ENCODE results near the gene ELMOD1. TPM values are rescaled to one million over a fixed set of nuclear protein-coding genes. Genes with fewer than 3 reads are reported as not detected.

The ELMOD1 gene
- total and polyA plus RNA-seq, 2 of the 4 experiments (the other 2 are of a cell fraction) = 0.18 to 0.29 TPM

DNA sequence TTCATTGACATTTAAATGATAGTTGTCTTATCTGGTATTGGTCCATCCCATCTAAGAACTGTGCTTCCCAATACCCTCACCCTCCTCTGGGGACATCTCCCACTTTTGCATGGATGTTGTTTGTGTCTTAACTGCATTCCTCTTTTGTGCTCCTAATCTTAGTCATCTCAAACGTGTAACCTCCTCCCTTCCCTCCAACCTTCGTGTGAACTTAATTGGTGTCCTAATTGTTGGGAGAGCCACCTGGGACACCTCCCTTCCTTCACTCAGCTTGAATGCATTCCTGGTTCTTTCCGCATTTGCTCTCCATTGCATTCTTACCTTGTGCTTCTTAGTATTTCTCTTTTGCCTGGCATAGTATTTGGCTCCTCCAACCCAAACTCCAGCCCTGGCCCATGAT, 9.8 kb upstream of the ELMOD1 start:
- dilution Hi-C loops (cut with HindIII; ENCODE audit: low sequenced_read_pairs, unreplicated experiment) = no loop called here
- H3K27me3 ChIP-seq (ENCODE audit: control insufficient read depth, insufficient read depth, low read length) = no peaks in the 10 kb centered on the region
- DNase-seq (no peak), ATAC-seq (ENCODE audit: low read depth) (no peak)
- TF ChIP-seq MAZ (IDR thresholded peaks at IDR 0.05; ENCODE audit: borderline replicate concordance, low read depth, low read length) = no peak
- TF ChIP-seq FOS (IDR thresholded peaks at IDR 0.05; ENCODE audit: low read depth, low read length) = no peak
- TF ChIP-seq POLR2A (IDR thresholded peaks at IDR 0.05; ENCODE audit: low read depth, low read length) = no peak
- TF ChIP-seq, protein P1, sequence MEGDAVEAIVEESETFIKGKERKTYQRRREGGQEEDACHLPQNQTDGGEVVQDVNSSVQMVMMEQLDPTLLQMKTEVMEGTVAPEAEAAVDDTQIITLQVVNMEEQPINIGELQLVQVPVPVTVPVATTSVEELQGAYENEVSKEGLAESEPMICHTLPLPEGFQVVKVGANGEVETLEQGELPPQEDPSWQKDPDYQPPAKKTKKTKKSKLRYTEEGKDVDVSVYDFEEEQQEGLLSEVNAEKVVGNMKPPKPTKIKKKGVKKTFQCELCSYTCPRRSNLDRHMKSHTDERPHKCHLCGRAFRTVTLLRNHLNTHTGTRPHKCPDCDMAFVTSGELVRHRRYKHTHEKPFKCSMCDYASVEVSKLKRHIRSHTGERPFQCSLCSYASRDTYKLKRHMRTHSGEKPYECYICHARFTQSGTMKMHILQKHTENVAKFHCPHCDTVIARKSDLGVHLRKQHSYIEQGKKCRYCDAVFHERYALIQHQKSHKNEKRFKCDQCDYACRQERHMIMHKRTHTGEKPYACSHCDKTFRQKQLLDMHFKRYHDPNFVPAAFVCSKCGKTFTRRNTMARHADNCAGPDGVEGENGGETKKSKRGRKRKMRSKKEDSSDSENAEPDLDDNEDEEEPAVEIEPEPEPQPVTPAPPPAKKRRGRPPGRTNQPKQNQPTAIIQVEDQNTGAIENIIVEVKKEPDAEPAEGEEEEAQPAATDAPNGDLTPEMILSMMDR (conservative IDR thresholded peaks at IDR 0.05; ENCODE audit: low read depth, low read length) = no peak
- TF ChIP-seq, protein P2, sequence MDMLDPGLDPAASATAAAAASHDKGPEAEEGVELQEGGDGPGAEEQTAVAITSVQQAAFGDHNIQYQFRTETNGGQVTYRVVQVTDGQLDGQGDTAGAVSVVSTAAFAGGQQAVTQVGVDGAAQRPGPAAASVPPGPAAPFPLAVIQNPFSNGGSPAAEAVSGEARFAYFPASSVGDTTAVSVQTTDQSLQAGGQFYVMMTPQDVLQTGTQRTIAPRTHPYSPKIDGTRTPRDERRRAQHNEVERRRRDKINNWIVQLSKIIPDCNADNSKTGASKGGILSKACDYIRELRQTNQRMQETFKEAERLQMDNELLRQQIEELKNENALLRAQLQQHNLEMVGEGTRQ (IDR thresholded peaks at IDR 0.05; ENCODE audit: low read depth, low read length) = no peak
- TF ChIP-seq, protein P3, sequence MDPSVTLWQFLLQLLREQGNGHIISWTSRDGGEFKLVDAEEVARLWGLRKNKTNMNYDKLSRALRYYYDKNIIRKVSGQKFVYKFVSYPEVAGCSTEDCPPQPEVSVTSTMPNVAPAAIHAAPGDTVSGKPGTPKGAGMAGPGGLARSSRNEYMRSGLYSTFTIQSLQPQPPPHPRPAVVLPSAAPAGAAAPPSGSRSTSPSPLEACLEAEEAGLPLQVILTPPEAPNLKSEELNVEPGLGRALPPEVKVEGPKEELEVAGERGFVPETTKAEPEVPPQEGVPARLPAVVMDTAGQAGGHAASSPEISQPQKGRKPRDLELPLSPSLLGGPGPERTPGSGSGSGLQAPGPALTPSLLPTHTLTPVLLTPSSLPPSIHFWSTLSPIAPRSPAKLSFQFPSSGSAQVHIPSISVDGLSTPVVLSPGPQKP (IDR thresholded peaks at IDR 0.05; ENCODE audit: borderline replicate concordance, low read depth, low read length) = no peak
- no peak for TF ChIP-seq BHLHE40 (IDR thresholded peaks at IDR 0.05; ENCODE audit: low read depth, low read length)
- no peak for TF ChIP-seq RCOR1 (IDR thresholded peaks at IDR 0.05; ENCODE audit: insufficient replicate concordance, low read length)
- TF ChIP-seq RFX5 (IDR thresholded peaks at IDR 0.05; ENCODE audit: low read depth, low read length) = no peak
- TF ChIP-seq CHD1 (IDR thresholded peaks at IDR 0.05; ENCODE audit: low read depth, low read length) = no peak
- no peak for TF ChIP-seq CEBPB (IDR thresholded peaks at IDR 0.05; ENCODE audit: low read depth, low read length)
- no peak for TF ChIP-seq MAFK (IDR thresholded peaks at IDR 0.05; ENCODE audit: low read depth, low read length)
- no peak for TF ChIP-seq NFE2L2 (IDR thresholded peaks at IDR 0.05; ENCODE audit: low read depth, low read length)
- TF ChIP-seq RAD21 (IDR thresholded peaks at IDR 0.05; ENCODE audit: low read length) = no peak
- no peak for TF ChIP-seq SMC3 (IDR thresholded peaks at IDR 0.05; ENCODE audit: low read depth, low read length)
- no peak for TF ChIP-seq MXI1 (IDR thresholded peaks at IDR 0.05; ENCODE audit: borderline replicate concordance, low read depth, low read length)
- no peaks in the 10 kb centered on the region for H3K9me1 ChIP-seq (ENCODE audit: insufficient read depth, low read length)
- H3K4me1 ChIP-seq (ENCODE audit: control insufficient read depth, insufficient read depth, low read length) = no peaks in the 10 kb centered on the region
- H2BK120ac ChIP-seq (ENCODE audit: low read depth, low read length) = no peak overlapping the region
- H2AK9ac ChIP-seq (replicated peaks; ENCODE audit: low read depth, low read length, poor library complexity) = no peak overlapping the region
- no peak overlapping the region for H2BK15ac ChIP-seq (ENCODE audit: low read depth, low read length)
- POLR2A ChIA-PET (ENCODE audit: unreplicated experiment) = no interaction called here
- H3K4me2 ChIP-seq (ENCODE audit: low read depth, low read length) = no peak overlapping the region
- no peak overlapping the region for H3K27ac ChIP-seq (ENCODE audit: insufficient read depth, low read length)
- intact Hi-C loops (cut with micrococcal nuclease) = no loop called here
- CTCF ChIA-PET = no interaction called here
- no peaks in the 10 kb centered on the region for H3K36me3 ChIP-seq (ENCODE audit: control insufficient read depth, insufficient read depth, low read length)
- H3K9me3 ChIP-seq (ENCODE audit: control insufficient read depth, insufficient read depth, low read length) = no peaks in the 10 kb centered on the region
- H3K4me3 ChIP-seq (ENCODE audit: insufficient read depth, low read depth, low read length) = no peak overlapping the region
- no peaks in the 10 kb centered on the region for H4K20me1 ChIP-seq (ENCODE audit: insufficient read depth, low read length)
- no peak overlapping the region for H3K9ac ChIP-seq (ENCODE audit: low read depth, low read length)
- H3K18ac ChIP-seq (ENCODE audit: low read depth, low read length) = no peak overlapping the region
- H3K4ac ChIP-seq (ENCODE audit: low read depth, low read length) = no peak overlapping the region
- in situ Hi-C loops (cut with MboI; ENCODE audit: low sequenced_read_pairs) = loop anchor here (25.0 kb wide), 1 partner anchor 1081 kb away; the partner anchor contains the start of gene DDX10
- H4K5ac ChIP-seq (ENCODE audit: low read depth, low read length) = no peak overlapping the region
- BruUV-seq (replicated peaks) = no TSS peak
- no peak overlapping the region for H3K56ac ChIP-seq (ENCODE audit: extremely low read depth, insufficient read depth, low read length)
- H4K8ac ChIP-seq (ENCODE audit: low read depth in 2 of 2, low read length in 2 of 2) = no peak overlapping the region
- H2AK5ac ChIP-seq (ENCODE audit: low read depth, low read length) = no peak overlapping the region
- no peak overlapping the region for H2AFZ ChIP-seq (replicated peaks; ENCODE audit: low read length, poor library complexity)
- H2BK20ac ChIP-seq (ENCODE audit: low read depth, low read length) = no peak overlapping the region
- no peak overlapping the region for H2BK5ac ChIP-seq (ENCODE audit: low read depth, low read length, poor library complexity, severe bottlenecking)
- no peak overlapping the region for H3K14ac ChIP-seq (replicated peaks; ENCODE audit: low read depth, low read length)
- no peak overlapping the region for H3K23ac ChIP-seq (ENCODE audit: low read depth, low read length)
- H3K79me1 ChIP-seq (ENCODE audit: low read depth in 1 of 2, low read length in 2 of 2) = no peaks in the 10 kb centered on the region
- no CpG with 5 or more reads among the region's 3 CpGs for WGBS, 2 experiments (ENCODE audit: extremely low coverage in 2 of 2, insufficient read length in 1 of 2)
- H4K91ac ChIP-seq (ENCODE audit: insufficient read depth, low read depth, low read length) = no peak overlapping the region
